ENCODE measurements around the gene CCR6.

DNA sequence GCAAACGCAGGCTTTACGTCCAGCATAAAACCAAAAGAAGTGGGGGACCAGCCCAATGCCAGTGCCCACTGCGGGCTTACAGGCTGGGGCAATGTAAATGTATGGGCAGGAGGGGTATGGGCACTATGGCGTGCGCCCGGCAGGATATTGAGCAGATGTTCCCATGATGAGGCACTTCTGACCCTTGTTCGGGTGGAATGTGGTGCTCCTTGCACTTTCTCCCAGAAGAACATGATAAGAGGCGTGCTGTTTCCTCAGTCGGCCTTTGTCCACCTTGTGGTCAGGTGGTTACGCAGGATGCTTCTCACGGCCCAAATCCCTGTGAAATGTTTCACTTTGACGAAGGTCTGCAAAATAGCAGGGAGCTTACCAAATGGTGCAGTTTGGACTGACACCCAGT, 39.7 kb downstream of the CCR6 start:
- TF ChIP-seq POLR2A (IDR thresholded peaks at IDR 0.05) (no peak), POLR2AphosphoS5 (IDR thresholded peaks at IDR 0.05) (no peak), EP300 (IDR thresholded peaks at IDR 0.05) (no peak)
